SH-SY5Y (cell line): ENCODE data around the gene WBP1L.

Experiments
- GATA2 ChIP-seq: IDR thresholded peaks from 2 replicates; pipeline ENCODE4 v1.6.1; 2011; ENCODE audit warnings: mild to moderate bottlenecking, low read depth, low read length
- GATA3 ChIP-seq: IDR thresholded peaks from 2 replicates; pipeline ENCODE4 v1.6.1; 2011; ENCODE audit warnings: low read depth, mild to moderate bottlenecking, low read length, moderate library complexity

- TF ChIP-seq GATA2 (no peak), GATA3 (no peak)
Observed at GRCh38 chr10:102781921-102782557, 38.3 kb downstream of the WBP1L start.
